HG02852 (cell line): ENCODE measurements around the gene FAM13A.

Experiments
- ATAC-seq: cut with Tn5 transposase; IDR thresholded peaks from one replicate; pipeline ENCODE4 v1.9.1; 2021; ENCODE audit warnings: mild to moderate bottlenecking, moderate library complexity; ENCODE audit not compliant: unreplicated experiment

The FAM13A gene

DNA sequence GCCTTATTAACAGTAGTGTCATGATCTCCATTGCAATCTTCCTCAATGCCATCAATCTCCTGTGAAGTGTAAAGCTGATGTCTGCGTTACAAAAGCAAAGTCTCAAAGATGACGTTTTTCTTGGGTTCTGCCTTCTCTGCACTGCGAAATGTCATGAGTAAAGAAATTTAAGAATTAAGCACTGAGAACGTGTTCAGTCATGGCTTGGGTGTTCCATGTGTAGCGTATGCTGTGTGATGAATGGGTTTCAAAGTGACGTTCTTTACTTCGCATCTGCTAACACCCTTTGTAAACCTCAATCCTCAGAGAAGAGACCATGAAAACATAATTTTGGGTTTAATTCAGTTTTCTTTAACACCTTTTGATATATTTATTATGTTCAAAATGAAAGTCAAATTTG, 360.4 kb downstream of the FAM13A start:
- no peak for ATAC-seq

DNA sequence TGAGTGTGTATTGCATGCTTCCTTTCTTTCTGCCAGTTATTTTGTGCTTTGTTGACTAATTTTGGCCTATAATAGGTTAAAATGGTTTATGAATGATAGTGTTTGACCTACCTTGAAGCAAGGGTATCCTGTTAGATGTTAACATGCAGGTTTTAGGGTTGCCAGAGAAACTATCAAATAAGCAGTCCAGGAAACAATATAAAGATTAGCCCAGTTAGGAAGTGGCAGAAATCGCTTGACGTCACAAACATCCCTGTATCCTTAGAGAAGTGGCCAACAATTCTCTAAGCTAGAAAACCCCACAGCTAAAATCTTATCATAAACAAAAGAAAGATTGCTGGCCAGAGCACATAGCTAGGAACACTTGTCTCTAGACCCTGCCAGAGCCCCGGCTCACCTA, 363.2 kb downstream of the FAM13A start:
- ATAC-seq = no peak

DNA sequence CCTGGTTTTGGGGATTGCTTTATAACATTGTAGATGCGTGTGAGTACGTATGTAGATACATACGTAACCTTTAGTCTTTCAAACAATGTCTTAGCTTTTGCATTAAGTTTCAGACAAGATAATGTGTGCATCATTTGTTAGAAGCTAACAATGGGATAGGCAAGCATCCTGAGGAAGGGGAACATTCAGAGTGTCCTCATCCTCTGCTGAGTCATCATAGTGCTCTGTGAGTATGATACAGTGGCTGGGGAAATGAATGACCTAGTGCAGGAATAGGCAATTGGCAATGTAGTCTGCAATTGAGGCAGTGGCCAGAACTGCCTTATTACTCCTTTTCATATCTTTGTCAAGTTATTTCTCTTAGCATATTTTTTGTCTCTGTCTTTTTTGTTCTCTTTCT, 366.6 kb downstream of the FAM13A start:
- ATAC-seq = no peak

DNA sequence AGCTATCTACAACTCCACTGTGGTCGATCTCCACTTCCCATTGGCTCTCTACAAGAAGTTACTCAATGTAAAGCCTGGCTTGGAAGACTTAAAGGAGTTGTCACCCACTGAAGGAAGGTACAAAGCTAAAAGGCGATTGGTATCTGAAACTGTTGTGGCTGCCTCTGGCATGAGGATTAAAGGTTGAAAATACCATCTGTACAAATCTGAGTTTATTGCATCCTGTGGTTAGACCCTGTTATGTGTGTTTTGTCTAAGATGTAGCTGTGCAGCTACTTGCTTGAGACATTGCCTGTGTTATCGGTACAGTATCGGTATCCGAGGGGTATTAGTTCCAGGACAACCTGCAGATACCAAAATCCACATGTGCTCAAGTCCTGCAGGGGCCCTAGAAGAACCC, 375.8 kb downstream of the FAM13A start:
- ATAC-seq = no peak
